Thoracic aorta (tissue), 2 donors: Measurements from ENCODE around the gene BABAM2. TPM values are rescaled to one million over a fixed set of nuclear protein-coding genes. Genes with fewer than 3 reads are reported as not detected.

ENCODE experiments used
- ATAC-seq: fragments of 150-250 bp; one replicate; pipeline ENCODE4 v1.8.0; 2017; ENCODE audit warnings: low read depth; ENCODE audit not compliant: insufficient number of reproducible peaks, low FRiP score
- DNase-seq: peaks from one replicate; pipeline ENCODE4 v3.0.0-alpha.2; 2020; ENCODE audit warnings: low spot score
- H3K27ac ChIP-seq, 2 donors: fragments of 200-600 bp; sonication (generic); 1 replicate in 1 of 2; 2 replicates in 1 of 2; pipeline ENCODE4 v1.5.1; 2016; ENCODE audit warnings: mild to moderate bottlenecking in 2 of 2, moderate library complexity in 2 of 2
- H3K27me3 ChIP-seq: fragments of 200-600 bp; sonication (generic); replicated peaks from 2 replicates; pipeline ENCODE4 v1.6.0; 2016; ENCODE audit warnings: mild to moderate bottlenecking; ENCODE audit not compliant: insufficient read depth
- H3K36me3 ChIP-seq: fragments of 200-600 bp; sonication (generic); one replicate; pipeline ENCODE4 v1.5.1; 2016
- H3K4me1 ChIP-seq, 2 donors: fragments of 200-600 bp; sonication (generic); 1 replicate in 1 of 2; 2 replicates in 1 of 2; pipeline versions ENCODE4 v1.5.1 to v1.6.0; 2016; ENCODE audit warnings: low read depth in 2 of 2, mild to moderate bottlenecking in 1 of 2; ENCODE audit not compliant: control insufficient read depth in 1 of 2
- H3K4me3 ChIP-seq: fragments of 200-600 bp; sonication (generic); 2 replicates; pipeline ENCODE4 v1.5.1; 2016; ENCODE audit warnings: mild to moderate bottlenecking
- H3K9me3 ChIP-seq: fragments of 200-600 bp; sonication (generic); 2 replicates; pipeline ENCODE4 v1.5.1; 2016
- total RNA-seq, 2 donors: library from RNA; depleted of rRNA; stranded (reverse); fragments of >200 nt; gene quantifications; one replicate each; pipeline versions ENCODE4 v1.1.0 to v1.2.3, GENCODE V29; 2016
- TF ChIP-seq, protein P1 (sequence below): fragments of 200-600 bp; sonication (generic); IDR thresholded peaks from one replicate; pipeline ENCODE4 v1.5.1; 2019; ENCODE audit warnings: antibody characterized with exemption

BABAM2 gene
- total RNA-seq, 2 donors from 2014 or later, result 24.7 to 32.8 TPM

DNA sequence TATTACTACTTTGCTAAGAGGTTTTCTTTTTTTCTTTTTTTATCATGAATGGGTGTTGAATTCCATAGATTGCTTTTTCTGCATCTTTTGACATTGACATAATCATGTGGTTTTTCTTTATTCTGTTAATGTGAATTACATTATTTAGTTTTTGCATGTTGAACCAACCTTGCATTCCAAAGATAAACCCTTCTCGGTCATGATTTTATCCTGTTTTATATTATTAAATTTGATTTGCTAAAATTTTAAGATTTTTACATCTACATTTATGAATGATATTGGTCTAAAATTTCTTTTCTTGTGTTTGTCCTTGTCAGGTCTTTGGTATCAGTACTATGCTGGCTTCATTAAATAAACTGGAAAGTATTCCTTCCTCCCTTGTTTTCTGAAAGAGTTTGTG, 414.7 kb downstream of the BABAM2 start:
- Histone ChIP-seq H3K27ac (no peak overlapping the region), H3K9me3 (peaks cover 4% of the 10 kb centered on the region), H3K4me3 (no peak overlapping the region), H3K36me3 (no peaks in the 10 kb centered on the region), H3K27me3 (no peaks in the 10 kb centered on the region), H3K4me1 (peaks cover 0 to 14% of the 10 kb centered on the region in 2 donors)
- ATAC-seq (no peak), DNase-seq (no peak)
- TF ChIP-seq, protein P1, sequence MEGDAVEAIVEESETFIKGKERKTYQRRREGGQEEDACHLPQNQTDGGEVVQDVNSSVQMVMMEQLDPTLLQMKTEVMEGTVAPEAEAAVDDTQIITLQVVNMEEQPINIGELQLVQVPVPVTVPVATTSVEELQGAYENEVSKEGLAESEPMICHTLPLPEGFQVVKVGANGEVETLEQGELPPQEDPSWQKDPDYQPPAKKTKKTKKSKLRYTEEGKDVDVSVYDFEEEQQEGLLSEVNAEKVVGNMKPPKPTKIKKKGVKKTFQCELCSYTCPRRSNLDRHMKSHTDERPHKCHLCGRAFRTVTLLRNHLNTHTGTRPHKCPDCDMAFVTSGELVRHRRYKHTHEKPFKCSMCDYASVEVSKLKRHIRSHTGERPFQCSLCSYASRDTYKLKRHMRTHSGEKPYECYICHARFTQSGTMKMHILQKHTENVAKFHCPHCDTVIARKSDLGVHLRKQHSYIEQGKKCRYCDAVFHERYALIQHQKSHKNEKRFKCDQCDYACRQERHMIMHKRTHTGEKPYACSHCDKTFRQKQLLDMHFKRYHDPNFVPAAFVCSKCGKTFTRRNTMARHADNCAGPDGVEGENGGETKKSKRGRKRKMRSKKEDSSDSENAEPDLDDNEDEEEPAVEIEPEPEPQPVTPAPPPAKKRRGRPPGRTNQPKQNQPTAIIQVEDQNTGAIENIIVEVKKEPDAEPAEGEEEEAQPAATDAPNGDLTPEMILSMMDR, result no peak

DNA sequence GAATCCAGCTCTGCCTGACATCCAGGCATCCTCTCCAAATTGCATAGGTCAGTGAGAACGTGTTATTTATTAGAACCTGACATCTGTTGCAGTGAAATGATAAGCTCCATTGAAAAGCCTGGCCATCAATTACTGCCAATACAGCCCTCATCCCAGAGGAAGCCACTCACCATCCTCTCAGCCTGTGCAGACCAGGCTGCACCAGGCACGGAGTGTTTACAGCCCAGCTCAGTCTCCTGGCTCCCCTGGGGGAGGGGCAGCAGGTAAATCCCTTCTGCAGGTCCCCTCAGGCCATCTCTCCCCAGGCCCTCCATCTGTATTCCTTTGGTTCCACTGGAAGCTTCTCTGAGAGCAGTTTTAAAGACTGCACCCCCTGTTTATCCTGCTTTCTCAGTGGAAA, 419.6 kb downstream of the BABAM2 start:
- no peak for ATAC-seq
- Histone ChIP-seq H3K27ac (no peak overlapping the region), H3K4me1 (no peaks in the 10 kb centered on the region), H3K36me3 (no peaks in the 10 kb centered on the region), H3K4me3 (no peak overlapping the region), H3K27me3 (no peaks in the 10 kb centered on the region), H3K9me3 (peaks cover 4% of the 10 kb centered on the region)
- no peak for DNase-seq
- TF ChIP-seq, protein P1, result no peak

DNA sequence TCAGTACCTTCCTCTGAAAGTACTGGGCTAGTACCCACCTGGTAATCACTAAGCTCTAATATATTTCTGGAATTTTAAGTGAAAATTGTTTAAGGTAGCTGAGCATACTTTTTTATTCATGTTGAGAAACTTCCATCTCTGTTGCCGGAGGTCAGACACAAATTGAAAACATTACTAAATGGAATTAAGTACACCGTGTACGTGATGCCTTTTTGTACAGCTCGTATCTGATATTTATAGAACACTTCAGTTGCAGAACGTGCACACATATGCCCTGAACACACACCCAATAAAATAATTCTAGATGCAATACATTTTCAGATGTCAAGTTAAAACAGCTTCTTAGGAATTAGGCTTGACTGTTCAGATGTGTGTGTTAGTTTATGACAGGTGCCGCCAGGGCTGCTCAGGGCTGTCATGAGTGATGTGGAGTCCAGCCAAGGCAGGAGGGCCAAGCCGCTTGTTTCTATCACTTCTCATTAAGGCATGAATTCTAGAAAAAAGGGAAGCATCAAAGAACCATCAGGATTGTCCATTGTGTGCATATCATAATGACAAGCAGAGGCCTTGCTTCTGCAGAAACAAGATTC, 421.2 kb downstream of the BABAM2 start:
- DNase-seq (no peak), ATAC-seq (no peak)
- no peak overlapping the region for H3K27ac ChIP-seq
- TF ChIP-seq, protein P1, result no peak
- no peak overlapping the region for H3K4me3 ChIP-seq
- no peaks in the 10 kb centered on the region for H3K4me1 ChIP-seq
- H3K27me3 ChIP-seq, result no peaks in the 10 kb centered on the region
- no peaks in the 10 kb centered on the region for H3K36me3 ChIP-seq
- H3K9me3 ChIP-seq, result no peaks in the 10 kb centered on the region

DNA sequence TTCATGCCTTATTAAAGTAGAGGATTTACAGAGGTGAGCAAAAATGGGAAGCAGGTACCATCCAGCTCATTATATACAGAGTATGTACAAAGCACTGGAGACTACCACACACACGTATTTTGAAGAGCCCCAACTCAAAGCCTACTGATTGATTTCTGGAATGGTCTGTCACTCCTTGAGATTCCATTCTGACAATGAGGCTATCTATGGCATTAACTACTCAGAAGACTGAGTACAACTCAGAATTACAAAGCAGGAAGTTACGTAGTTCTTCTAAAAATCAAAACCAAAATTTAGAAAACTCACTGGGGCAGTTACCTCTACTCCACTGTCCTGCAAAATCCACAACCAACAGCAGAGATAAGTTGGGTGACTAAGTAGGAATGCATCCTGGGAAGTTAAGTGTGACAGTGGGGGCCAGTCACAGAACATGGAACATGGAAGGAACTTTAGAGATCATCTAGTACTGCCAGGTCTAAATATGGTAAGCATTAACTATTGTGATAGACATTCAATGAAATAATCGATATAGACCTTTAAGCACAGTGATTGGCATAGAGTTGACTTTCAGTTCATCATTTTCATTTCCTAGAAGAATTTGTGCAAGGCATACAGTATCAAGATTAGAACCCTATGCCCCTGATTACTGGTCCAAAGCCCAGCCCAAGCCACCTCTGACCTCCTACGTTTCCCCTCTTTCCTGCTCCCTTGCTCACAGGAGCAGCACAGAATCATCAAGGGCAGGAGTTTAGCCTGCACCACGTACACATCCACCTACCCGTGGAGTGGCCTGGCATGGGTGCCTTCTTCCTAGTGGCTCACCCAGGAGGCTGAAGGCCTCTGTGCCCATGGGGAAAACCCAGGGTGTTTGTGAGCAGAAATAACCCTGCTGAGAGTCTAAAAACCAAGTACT, 422.0 kb downstream of the BABAM2 start:
- no peaks in the 10 kb centered on the region for H3K9me3 ChIP-seq
- no peaks in the 10 kb centered on the region for H3K4me1 ChIP-seq
- no peaks in the 10 kb centered on the region for H3K36me3 ChIP-seq
- ATAC-seq (no peak), DNase-seq (no peak)
- no peak overlapping the region for H3K27ac ChIP-seq
- H3K4me3 ChIP-seq, result no peak overlapping the region
- TF ChIP-seq, protein P1, result no peak
- H3K27me3 ChIP-seq, result no peaks in the 10 kb centered on the region

DNA sequence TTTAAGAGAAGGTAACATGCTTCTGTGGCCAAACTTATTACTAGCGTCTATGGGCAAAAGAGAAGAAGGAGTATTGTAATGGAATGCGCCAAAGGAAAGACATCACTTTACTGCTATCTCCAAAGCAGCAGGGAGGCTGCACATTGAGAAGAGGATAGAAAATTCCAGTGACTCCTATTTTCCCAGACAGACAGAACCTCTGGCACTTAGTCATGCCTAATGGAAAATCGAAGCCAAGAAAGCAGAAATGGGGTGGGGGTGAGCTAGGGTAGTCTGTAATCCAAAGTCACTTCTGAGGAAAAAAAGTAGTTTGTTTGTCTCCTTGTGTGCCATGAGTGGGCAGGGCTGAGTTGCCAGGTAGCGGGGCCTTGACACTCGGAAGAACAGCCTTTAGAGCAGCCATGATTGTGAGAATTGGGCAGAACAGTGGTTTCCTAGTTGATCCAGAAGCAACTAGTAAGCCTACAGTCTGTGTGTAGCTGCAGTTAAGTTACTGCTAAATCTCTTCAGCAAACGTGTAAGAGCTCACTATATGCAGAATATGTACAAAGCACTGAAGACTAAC, 422.8 kb downstream of the BABAM2 start:
- no peak overlapping the region for H3K4me3 ChIP-seq
- ATAC-seq, result no peak
- DNase-seq, result no peak
- H3K4me1 ChIP-seq, result peaks cover 0 to under 1% of the 10 kb centered on the region in 2 donors
- H3K27me3 ChIP-seq, result no peaks in the 10 kb centered on the region
- H3K27ac ChIP-seq, result no peak overlapping the region
- TF ChIP-seq, protein P1, result no peak
- no peaks in the 10 kb centered on the region for H3K9me3 ChIP-seq
- no peaks in the 10 kb centered on the region for H3K36me3 ChIP-seq
